ENCODE data around the gene SIRT7. TPM values are rescaled to one million over a fixed set of nuclear protein-coding genes. Genes with fewer than 3 reads are reported as not detected.

The SIRT7 gene
- total and polyA plus RNA-seq, 12 donors = 4.2 to 49.8 (median 14.6) TPM

- no peaks in the 10 kb centered on the region for H3K27me3 ChIP-seq
- H3K36me3 ChIP-seq (replicated peaks in 1 of 2) = peaks cover 0 to 46% of the 10 kb centered on the region in 2 donors
- no peak for TF ChIP-seq CTCF (IDR thresholded peaks at IDR 0.05)
- no peak for DNase-seq
- intact Hi-C loops (cut with DNase I) = no loop called here
- no peaks in the 10 kb centered on the region for H3K9me3 ChIP-seq (replicated peaks in 1 of 3)
- peak overlapping the region; percentile 11 to 87 (median 73) for H3K27ac ChIP-seq
- peaks cover 14 to 21% of the 10 kb centered on the region in 2 donors for H3K4me1 ChIP-seq (replicated peaks in 1 of 2)
- WGBS, 4 donors = 80 to 88% (median 86%) methylated on average over 10 of the region's 10 CpGs
- no peak overlapping the region for H3K4me3 ChIP-seq
Observed at GRCh38 chr17:81885454-81885853, 32.5 kb downstream of the SIRT7 start.

- H3K27ac ChIP-seq = peak overlapping the region in 1 of 5 donors; percentile 87
- TF ChIP-seq POLR2A (IDR thresholded peaks at IDR 0.05) = no peak
- TF ChIP-seq CTCF (IDR thresholded peaks at IDR 0.05) = no peak
- DNase-seq = no peak
- H3K27me3 ChIP-seq = no peaks in the 10 kb centered on the region
- 93 to 97% (median 95%) methylated on average over 3 to 5 of the region's 5 CpGs for whole genome bisulfite sequencing, 4 donors
- intact Hi-C loops (cut with DNase I) = no loop called here
- H3K4me3 ChIP-seq = no peak overlapping the region
- peaks cover 0 to 45% of the 10 kb centered on the region in 2 donors for H3K36me3 ChIP-seq (replicated peaks in 1 of 2)
- H3K4me1 ChIP-seq (replicated peaks in 1 of 2) = peaks cover 9 to 16% of the 10 kb centered on the region in 2 donors
- H3K9me3 ChIP-seq (replicated peaks in 1 of 3) = no peaks in the 10 kb centered on the region
Observed at GRCh38 chr17:81884968-81885367, 33.0 kb downstream of the SIRT7 start.

GRCh38 chr17:81884520-81884919 lies 33.5 kb downstream of the SIRT7 start:
- DNase-seq = no peak
- WGBS, 4 donors = 75 to 90% (median 82%) methylated on average over 6 to 11 of the region's 11 CpGs
- Histone ChIP-seq H3K4me3 (no peak overlapping the region), H3K9me3 (replicated peaks in 1 of 3) (no peaks in the 10 kb centered on the region), H3K27ac (no peak overlapping the region), H3K4me1 (replicated peaks in 1 of 2) (peaks cover 9 to 12% of the 10 kb centered on the region in 2 donors), H3K36me3 (replicated peaks in 1 of 2) (peaks cover 0 to 44% of the 10 kb centered on the region in 2 donors), H3K27me3 (no peaks in the 10 kb centered on the region)
- intact Hi-C loops (cut with DNase I) = no loop called here
- TF ChIP-seq CTCF (IDR thresholded peaks at IDR 0.05) = no peak
- no peak for TF ChIP-seq POLR2A (IDR thresholded peaks at IDR 0.05)

- peaks cover 0 to 7% of the 10 kb centered on the region in 2 donors for H3K36me3 ChIP-seq (replicated peaks in 1 of 2)
- no peaks in the 10 kb centered on the region for H3K4me1 ChIP-seq (replicated peaks in 1 of 2)
- intact Hi-C loops (cut with DNase I) = no loop called here
- no peak for DNase-seq
- 91 to 94% (median 92%) methylated on average over 5 of the region's 5 CpGs for WGBS, 4 donors
- H3K4me3 ChIP-seq = no peak overlapping the region
- no peak for TF ChIP-seq CTCF (IDR thresholded peaks at IDR 0.05)
- TF ChIP-seq POLR2A (IDR thresholded peaks at IDR 0.05) = no peak
- no peaks in the 10 kb centered on the region for H3K27me3 ChIP-seq
- no peaks in the 10 kb centered on the region for H3K9me3 ChIP-seq (replicated peaks in 1 of 3)
- no peak overlapping the region for H3K27ac ChIP-seq
Observed at GRCh38 chr17:81879121-81879520, 38.9 kb downstream of the SIRT7 start.

All from adrenal gland (tissue), 12 donors.